Type B pancreatic cell (in vitro differentiated cells): ENCODE data around the gene WDR31. TPM values are rescaled to one million over a fixed set of nuclear protein-coding genes. Genes with fewer than 3 reads are reported as not detected.

Experiments
- DNase-seq: peaks from one replicate; pipeline ENCODE4 v3.0.0; 2021; ENCODE audit warnings: mixed read lengths; ENCODE audit not compliant: unreplicated experiment; ENCODE audit errors: extremely low spot score
- H3K27ac Mint-ChIP-seq: 2 replicates; pipeline ENCODE4 v1.8.0; 2021; ENCODE audit warnings: mild to moderate bottlenecking, mixed read lengths
- H3K27me3 Mint-ChIP-seq: 2 replicates; pipeline ENCODE4 v1.8.0; 2021; ENCODE audit warnings: mixed read lengths
- H3K36me3 Mint-ChIP-seq: 2 replicates; pipeline ENCODE4 v1.8.0; 2021; ENCODE audit warnings: mixed read lengths
- H3K4me1 Mint-ChIP-seq: one replicate; pipeline ENCODE4 v1.8.0; 2021; ENCODE audit warnings: mixed read lengths; ENCODE audit not compliant: unreplicated experiment
- H3K4me3 Mint-ChIP-seq: 2 replicates; pipeline ENCODE4 v1.8.0; 2021; ENCODE audit warnings: mild to moderate bottlenecking, mixed read lengths
- H3K9me3 Mint-ChIP-seq: 2 replicates; pipeline ENCODE4 v1.8.0; 2021; ENCODE audit warnings: mixed read lengths
- CTCF ChIP-seq: fragments of 200-600 bp; sonication (generic); conservative IDR thresholded peaks from 2 replicates; pipeline ENCODE4 v1.5.0; 2021; ENCODE audit warnings: antibody characterized with exemption, mild to moderate bottlenecking
- total RNA-seq: library from RNA; stranded (reverse); gene quantifications from 2 replicates; pipeline ENCODE4 v1.2.1, GENCODE V29; 2021; ENCODE audit warnings: low replicate concordance

The WDR31 gene
- total RNA-seq, 1 donor from 2014 or later, result 6.7 TPM

- Mint-ChIP-seq H3K9me3 (no peaks in the 10 kb centered on the region), H3K27ac (no peak overlapping the region), H3K4me3 (no peak overlapping the region), H3K36me3 (peaks cover 47% of the 10 kb centered on the region), H3K27me3 (no peaks in the 10 kb centered on the region), H3K4me1 (peaks cover 7% of the 10 kb centered on the region)
- DNase-seq, result no peak
- TF ChIP-seq CTCF, result no peak
These were observed 58.7 kb downstream of the WDR31 start for GRCh38 chr9:113281356-113281755.

- H3K27me3 Mint-ChIP-seq, result no peaks in the 10 kb centered on the region
- H3K4me3 Mint-ChIP-seq, result no peak overlapping the region
- H3K27ac Mint-ChIP-seq, result no peak overlapping the region
- H3K36me3 Mint-ChIP-seq, result peaks cover 38% of the 10 kb centered on the region
- H3K4me1 Mint-ChIP-seq, result peaks cover 13% of the 10 kb centered on the region
- TF ChIP-seq CTCF, result no peak
- no peaks in the 10 kb centered on the region for H3K9me3 Mint-ChIP-seq
- no peak for DNase-seq
These were observed 61.2 kb downstream of the WDR31 start for GRCh38 chr9:113278840-113279239.

GRCh38 chr9:113275157-113276131, 64.6 kb downstream of the WDR31 start, which contains the start of the genes CDC26 and PRPF4:
TSS of gene CDC26 (minus strand) at chr9:113275572. CDS start at chr9:113272507, 3,065 bp downstream.
TSS of gene PRPF4 (plus strand) at chr9:113275658. CDS start at chr9:113275744, 86 bp downstream.
- Mint-ChIP-seq H3K27me3 (no peaks in the 10 kb centered on the region), H3K36me3 (peaks cover 18% of the 10 kb centered on the region), H3K9me3 (no peaks in the 10 kb centered on the region), H3K27ac (no peak within 1 kb of the TSS), H3K4me3 (no peak within 1 kb of the TSS), H3K4me1 (peaks cover 13% of the 10 kb centered on the region)
- no peak for TF ChIP-seq CTCF
- DNase-seq, result peak; percentile 98

- Mint-ChIP-seq H3K4me3 (no peak overlapping the region), H3K36me3 (peaks cover 14% of the 10 kb centered on the region), H3K27me3 (no peaks in the 10 kb centered on the region), H3K27ac (no peak overlapping the region), H3K9me3 (no peaks in the 10 kb centered on the region), H3K4me1 (peaks cover 6% of the 10 kb centered on the region)
- no peak for DNase-seq
- peak; percentile 91 for TF ChIP-seq CTCF
These were observed 65.5 kb downstream of the WDR31 start for GRCh38 chr9:113274474-113275156.

GRCh38 chr9:113269871-113270270, 70.2 kb downstream of the WDR31 start:
- H3K4me1 Mint-ChIP-seq, result peaks cover 6% of the 10 kb centered on the region
- DNase-seq, result no peak
- no peak overlapping the region for H3K4me3 Mint-ChIP-seq
- H3K9me3 Mint-ChIP-seq, result no peaks in the 10 kb centered on the region
- no peak overlapping the region for H3K27ac Mint-ChIP-seq
- TF ChIP-seq CTCF, result no peak
- H3K36me3 Mint-ChIP-seq, result peaks cover 22% of the 10 kb centered on the region
- no peaks in the 10 kb centered on the region for H3K27me3 Mint-ChIP-seq
